Glomerular visceral epithelial cell (primary cell): ENCODE results near the gene AKT1S1.

Experiments
- DNase-seq: peaks from one replicate; pipeline ENCODE4 v3.0.0-alpha.2; 2016; ENCODE audit errors: extremely low spot score

Gene AKT1S1

GRCh38 chr19:49869009-49869483, 8.1 kb downstream of the AKT1S1 start:
- DNase-seq, result no peak

- peak; percentile 95 for DNase-seq
Measured at GRCh38 chr19:49866933-49867782, 10.0 kb downstream of the AKT1S1 start, which contains the start of gene PNKP. TSS of gene PNKP (minus strand) at chr19:49867576. CDS start at chr19:49867204, 372 bp downstream.

DNA sequence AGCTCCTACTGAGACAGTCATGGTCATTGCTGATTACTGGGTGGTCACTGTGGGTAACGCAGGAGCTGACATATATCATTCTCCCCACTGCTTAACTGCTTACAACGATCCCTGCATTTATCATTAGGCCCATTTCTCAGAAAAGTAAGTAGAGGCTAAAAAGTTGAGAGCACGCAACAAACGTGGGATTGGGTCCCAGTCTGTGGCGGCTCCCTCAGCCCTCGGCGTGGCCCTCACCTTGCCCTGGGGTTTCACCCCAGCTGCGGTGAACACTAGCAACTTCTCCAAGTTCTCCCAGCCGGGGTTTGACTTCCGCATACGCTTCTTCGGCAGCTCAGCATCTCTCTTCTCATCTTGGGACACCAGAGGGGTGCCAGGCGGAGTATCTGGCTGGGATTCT, 12.3 kb downstream of the AKT1S1 start:
- no peak for DNase-seq

DNA sequence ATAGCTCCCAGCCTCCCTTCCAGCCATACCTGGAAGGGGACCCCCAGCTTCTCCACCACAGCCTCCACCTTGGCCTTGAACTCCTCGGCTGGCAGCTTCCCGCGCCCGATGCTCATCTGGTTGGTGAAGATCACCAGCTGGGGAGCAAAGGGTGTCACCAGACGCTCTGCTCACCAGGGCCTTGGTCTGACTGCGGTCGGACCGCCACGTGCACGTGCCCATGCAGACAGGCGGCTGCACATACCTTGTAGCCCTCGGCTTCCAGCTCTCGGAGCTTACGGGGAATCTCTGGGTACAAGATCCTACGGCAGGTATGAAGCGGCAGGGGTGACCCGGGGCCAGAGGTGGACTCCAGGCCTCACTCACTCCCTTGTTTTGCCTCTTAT, 13.2 kb downstream of the AKT1S1 start:
- DNase-seq, result no peak

- DNase-seq, result no peak
Measured at GRCh38 chr19:49863254-49863934, 13.8 kb downstream of the AKT1S1 start.

- no peak for DNase-seq
Measured at GRCh38 chr19:49862391-49863253, 14.5 kb downstream of the AKT1S1 start.

- DNase-seq, result no peak
Measured at GRCh38 chr19:49861541-49862378, 15.4 kb downstream of the AKT1S1 start.

GRCh38 chr19:49861107-49861506, 16.0 kb downstream of the AKT1S1 start:
- DNase-seq, result no peak

GRCh38 chr19:49860336-49861102, 16.6 kb downstream of the AKT1S1 start:
- no peak for DNase-seq

DNA sequence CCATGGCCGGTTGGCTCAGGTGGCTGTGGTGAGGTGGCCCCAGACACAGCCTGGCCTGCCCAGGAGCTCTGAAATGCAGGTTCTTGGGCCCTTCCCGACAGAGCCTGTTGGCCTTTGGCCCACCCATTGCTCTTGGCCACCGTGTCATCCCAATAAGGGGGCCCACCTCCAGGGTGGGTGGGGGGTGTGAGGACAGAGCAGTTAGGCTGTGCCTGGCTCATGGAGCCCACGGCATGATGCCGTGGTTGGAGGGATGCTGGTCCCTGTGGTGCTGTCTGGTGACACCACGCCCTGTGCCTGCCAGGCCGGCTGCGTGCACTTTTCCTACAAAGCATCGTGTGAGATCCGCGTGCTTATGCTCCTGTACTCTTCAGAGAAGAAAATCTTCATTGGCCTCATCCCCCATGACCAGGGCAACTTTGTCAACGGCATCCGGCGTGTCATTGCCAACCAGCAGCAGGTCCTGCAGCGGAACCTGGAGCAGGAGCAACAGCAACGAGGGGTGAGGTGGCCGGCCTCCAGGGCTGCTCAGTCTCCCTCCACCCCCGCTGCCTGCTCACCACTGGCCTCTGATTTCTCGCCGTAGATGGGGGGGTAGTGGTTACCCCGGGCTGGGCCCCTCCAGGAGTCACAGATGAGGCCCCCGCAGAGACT, 17.3 kb downstream of the AKT1S1 start:
- DNase-seq, result no peak

DNA sequence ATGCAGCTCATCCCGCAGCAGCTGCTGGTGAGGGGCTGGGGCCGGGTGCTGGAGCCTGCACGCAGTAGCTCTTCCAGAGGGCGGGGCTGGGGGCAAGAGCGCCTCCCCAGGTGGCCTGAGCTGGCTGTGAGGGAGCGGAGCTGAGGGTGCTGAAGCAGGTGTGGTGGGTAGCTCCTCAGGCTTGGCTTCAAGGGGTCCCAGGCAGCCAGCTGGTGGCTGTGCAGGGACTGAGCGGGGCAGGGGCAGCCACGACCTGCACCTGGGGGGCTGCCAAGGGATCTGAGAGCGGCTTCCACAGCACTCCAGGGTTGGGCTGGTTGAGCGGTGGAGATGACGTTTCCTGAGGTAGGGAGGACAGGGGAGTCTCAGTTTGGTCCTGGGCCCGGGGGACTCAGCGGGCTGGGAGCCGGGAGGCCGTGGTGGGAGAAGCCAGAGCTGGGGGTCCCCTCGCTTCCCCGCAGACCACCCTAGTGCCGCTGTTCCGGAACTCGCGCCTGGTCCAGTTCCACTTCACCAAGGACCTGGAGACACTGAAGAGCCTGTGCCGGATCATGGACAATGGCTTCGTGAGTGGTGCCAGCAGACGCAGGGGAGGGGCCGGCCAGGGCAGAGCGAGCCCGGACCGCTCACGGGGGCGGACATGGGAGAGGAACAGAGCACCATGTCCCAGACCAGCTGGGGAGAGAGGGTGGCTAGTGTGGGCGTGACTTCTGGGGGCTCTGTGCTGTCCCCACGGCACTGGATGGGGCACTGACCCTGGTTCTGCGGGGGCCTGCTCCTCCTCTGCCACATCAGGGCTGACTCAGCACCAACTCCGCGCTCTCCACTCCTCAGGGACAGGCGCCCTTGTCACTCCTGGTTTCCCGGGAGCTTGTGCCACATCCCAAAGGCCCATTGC, 18.8 kb downstream of the AKT1S1 start:
- DNase-seq, result no peak

GRCh38 chr19:49857838-49858087, 19.4 kb downstream of the AKT1S1 start:
- no peak for DNase-seq

- DNase-seq, result no peak
Measured at GRCh38 chr19:49857061-49857837, 19.9 kb downstream of the AKT1S1 start.

DNA sequence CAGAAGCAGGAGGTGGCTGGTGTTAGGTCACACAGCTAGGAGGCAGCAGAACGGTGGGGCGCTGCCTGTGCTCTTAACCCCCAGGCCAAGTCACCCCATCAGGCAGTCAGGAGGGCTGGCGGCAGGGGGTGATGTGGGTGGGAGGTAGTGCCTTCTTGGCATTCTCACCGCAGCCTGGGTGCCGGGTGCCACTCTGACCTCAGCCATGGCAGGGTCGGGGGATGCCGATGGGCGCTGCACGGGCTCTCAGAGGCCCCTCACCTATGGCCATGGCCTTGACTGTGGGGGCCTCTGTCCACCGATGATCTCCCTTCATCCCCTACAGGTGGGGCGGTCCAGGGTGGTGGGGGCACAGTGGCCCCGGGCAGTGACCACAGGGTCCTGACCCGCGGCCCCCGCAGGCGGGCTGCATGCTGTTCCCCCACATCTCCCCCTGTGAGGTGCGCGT, 20.6 kb downstream of the AKT1S1 start:
- no peak for DNase-seq

DNA sequence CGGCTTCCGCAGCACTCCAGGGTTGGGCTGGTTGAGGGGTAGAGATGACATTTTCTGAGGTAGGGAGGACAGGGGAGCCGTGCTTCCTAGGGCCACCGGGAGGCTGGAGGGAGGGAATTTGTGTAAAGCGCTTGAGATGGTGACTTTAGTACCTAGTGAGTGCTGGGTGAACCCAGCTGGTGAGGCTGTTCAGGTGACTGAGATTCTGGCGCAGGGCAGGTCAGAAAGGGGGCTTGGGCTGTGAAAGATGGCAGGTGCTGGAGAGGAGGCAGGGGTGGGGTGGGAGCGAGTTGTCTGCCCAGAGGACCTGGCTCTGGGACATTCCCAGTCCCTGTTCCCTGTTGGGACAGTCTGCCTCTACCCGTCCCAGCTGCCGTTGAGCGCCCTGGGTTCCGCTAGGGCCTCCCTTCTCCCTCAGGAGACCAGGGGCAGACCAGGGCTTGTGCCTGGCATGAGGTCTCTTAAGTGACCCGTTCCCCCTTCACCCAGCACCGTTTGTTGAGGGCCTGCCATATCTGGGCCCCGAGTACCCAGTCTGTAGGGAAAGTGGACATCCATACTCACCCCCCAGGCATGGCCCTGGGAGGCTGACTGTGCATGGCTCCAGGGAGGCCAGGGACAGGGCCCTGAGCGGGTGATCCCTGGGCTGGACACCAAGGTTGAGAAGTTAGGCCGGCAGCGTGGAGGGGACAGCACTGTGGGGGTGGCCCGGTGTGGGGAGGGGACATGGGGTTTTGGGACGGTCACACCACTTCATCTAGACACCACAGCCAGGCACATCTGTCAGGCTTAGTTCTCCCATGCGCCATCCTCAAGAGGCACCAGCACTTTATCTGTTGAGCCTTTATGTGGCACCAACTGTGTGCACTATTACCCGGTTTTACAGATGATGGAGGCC, 21.2 kb downstream of the AKT1S1 start:
- no peak for DNase-seq

DNA sequence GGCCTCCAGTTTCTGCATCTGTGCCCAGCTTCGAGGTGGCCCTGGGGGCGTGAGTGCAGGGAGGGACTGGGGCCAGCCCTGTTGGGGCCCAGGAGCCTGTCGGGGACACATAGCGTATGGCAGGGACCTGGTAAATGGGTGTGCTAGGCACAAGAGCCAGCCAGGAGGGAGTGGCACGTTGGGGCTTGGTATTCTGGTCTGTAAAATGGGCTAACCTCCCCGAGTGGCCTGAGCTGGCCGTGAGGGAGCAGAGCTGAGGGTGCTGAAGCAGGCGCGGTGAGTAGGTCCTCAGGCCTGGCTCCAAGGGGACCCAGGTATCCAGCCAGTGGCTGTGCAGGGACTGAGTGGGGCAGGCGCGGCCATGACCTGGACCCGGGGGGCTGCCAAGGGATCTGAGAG, 21.9 kb downstream of the AKT1S1 start:
- no peak for DNase-seq
